GM21786 (cell line): ENCODE data around the gene LRRC37B.
"Not testable (repeated sequence)": the region's sequence is repeated elsewhere in the genome, so short reads cannot be mapped to it uniquely, and the experiment has no call there.

Experiments used
- ATAC-seq: cut with Tn5 transposase; IDR thresholded peaks from one replicate; pipeline ENCODE4 v1.9.1; 2021; ENCODE audit not compliant: unreplicated experiment

Gene LRRC37B

GRCh38 chr17:32006957-32007462 lies at the start of gene LRRC37B:
Gene LRRC37B (plus strand): TSS chr17:32007383. CDS start chr17:32021393, 14,010 bp downstream.
- ATAC-seq: peak; percentile 82

GRCh38 chr17:31964131-31964530 lies 43.1 kb upstream of the LRRC37B start:
- not testable (repeated sequence) for ATAC-seq

- no peak for ATAC-seq
These were observed 39.5 kb upstream of the LRRC37B start for GRCh38 chr17:31967648-31968047.

GRCh38 chr17:31970416-31970815 lies 36.8 kb upstream of the LRRC37B start:
- ATAC-seq: not testable (repeated sequence)

- not testable (repeated sequence) for ATAC-seq
These were observed 32.7 kb upstream of the LRRC37B start for GRCh38 chr17:31974269-31975071.

- not testable (repeated sequence) for ATAC-seq
These were observed 31.8 kb upstream of the LRRC37B start for GRCh38 chr17:31975391-31975790.

GRCh38 chr17:31991821-31992220 lies 15.4 kb upstream of the LRRC37B start:
- ATAC-seq: not testable (repeated sequence)

GRCh38 chr17:31997005-31997404 lies 10.2 kb upstream of the LRRC37B start:
- ATAC-seq: no peak

GRCh38 chr17:32007463-32008298 lies 498 bp downstream of the LRRC37B start:
- peak; percentile 35 for ATAC-seq

GRCh38 chr17:32009262-32009542 lies 2.0 kb downstream of the LRRC37B start:
- no peak for ATAC-seq

- no peak for ATAC-seq
These were observed 2.9 kb downstream of the LRRC37B start for GRCh38 chr17:32010114-32010513.

GRCh38 chr17:32015245-32016013 lies 8.2 kb downstream of the LRRC37B start:
- no peak for ATAC-seq

- ATAC-seq: no peak
These were observed 9.0 kb downstream of the LRRC37B start for GRCh38 chr17:32016231-32016630.

- ATAC-seq: no peak
These were observed 12.0 kb downstream of the LRRC37B start for GRCh38 chr17:32019228-32019627.

GRCh38 chr17:32020943-32021614 lies 13.9 kb downstream of the LRRC37B start:
- no peak for ATAC-seq

- no peak for ATAC-seq
These were observed 14.4 kb downstream of the LRRC37B start for GRCh38 chr17:32021615-32021955.

- not testable (repeated sequence) for ATAC-seq
These were observed 15.4 kb downstream of the LRRC37B start for GRCh38 chr17:32022554-32022953.

GRCh38 chr17:32027271-32027670 lies 20.1 kb downstream of the LRRC37B start:
- ATAC-seq: not testable (repeated sequence)

- ATAC-seq: no peak
These were observed 26.0 kb downstream of the LRRC37B start for GRCh38 chr17:32033223-32033622.

- not testable (repeated sequence) for ATAC-seq
These were observed 26.6 kb downstream of the LRRC37B start for GRCh38 chr17:32033812-32034211.

- not testable (repeated sequence) for ATAC-seq
These were observed 33.1 kb downstream of the LRRC37B start for GRCh38 chr17:32040246-32040645.
